Measurements from ENCODE around the gene CACNA1B.
"Not testable (repeated sequence)": the region's sequence is repeated elsewhere in the genome, so short reads cannot be mapped to it uniquely, and the experiment has no call there.

Gene CACNA1B

DNA sequence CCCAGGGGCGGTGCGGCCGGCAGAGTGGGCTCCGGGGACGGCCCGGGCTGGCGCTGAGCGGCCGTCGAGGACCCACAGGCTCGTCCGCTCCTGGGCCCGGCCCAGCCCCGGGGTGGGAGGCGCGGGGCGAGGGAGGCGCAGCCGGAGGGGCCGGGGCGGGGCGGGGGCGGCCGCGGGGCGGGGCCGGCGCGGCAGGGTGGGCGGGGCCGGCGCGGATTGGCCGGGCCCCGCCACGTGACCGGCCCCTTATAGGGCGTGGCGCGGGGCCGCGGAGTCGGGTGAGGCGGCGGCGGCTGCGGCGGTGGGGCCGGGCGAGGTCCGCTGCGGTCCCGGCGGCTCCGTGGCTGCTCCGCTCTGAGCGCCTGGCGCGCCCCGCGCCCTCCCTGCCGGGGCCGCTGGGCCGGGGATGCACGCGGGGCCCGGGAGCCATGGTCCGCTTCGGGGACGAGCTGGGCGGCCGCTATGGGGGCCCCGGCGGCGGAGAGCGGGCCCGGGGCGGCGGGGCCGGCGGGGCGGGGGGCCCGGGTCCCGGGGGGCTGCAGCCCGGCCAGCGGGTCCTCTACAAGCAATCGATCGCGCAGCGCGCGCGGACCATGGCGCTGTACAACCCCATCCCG lies at the start of gene CACNA1B:
CACNA1B (plus strand) TSS at position 277 of the 617 bp plus-strand sequence; CDS start at position 429, 152 bp downstream.
- not testable (repeated sequence) for DNase-seq (ENCODE audit: low read depth, low spot score)

DNA sequence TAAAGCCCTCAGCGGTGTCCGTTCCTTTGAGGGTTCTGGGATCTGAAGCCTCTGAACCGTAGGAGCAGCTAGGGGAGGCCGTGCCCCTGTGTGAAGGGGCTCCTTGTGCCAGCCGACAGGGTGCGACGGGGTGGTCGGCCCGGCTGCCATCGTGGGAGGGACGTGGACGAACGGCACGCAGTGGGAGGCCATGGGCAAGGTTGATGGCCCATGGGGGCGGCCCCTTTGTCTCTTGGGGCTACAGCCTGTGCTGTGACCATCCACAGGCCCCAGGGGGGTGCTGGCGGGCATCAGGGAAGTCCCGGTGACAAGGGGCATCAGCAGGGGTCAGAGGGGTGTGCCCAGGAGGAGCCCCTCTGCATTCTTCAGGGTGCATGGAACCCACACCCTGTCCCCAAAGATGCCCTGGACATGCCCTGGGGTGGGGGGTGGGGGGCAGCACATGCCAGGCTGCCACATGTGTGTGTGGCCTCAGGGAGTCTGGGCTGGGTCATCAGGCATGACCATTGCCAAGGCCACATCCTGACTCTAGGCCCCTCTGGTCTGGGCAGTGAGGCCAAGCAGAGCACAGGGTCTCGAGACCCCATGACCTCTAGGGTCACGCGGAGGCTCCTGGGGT lies 49.6 kb upstream of the CACNA1B start:
- DNase-seq (ENCODE audit: low read depth, low spot score): no peak

DNA sequence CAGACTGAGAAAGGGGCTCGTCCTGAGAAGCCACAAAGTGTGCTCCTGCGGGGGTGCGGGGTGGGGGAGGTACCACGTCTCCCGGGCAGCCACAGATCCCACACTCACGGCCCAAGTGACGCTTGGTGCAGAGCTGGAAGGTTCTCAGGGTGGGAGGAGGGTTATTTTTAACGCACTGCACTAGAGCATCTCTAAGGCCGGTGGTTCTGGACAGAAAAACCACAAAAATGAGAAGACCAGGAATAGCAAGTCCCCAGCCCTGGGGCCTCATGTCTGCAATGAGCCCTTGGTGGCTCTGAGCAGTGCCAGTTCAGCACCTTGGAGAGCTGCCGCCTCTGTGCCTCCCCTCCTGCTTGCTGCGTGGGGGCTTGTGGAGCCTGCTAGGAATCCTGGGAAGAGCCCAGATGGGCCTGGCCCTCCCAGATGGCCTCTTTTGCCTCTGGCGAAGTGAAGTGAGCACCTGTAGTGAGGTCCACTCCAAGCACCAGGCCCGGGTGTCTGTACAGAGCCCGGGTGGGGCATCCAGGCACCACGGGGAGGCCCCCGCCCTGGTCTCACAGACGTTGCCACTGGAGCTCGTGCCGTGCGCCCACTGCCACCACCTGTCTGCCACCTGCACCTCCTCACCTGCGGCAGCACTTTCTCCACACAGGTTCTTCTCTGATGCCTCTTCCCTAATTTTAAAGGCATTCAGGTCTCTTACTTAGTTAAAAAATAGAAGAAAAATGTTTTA lies 48.9 kb upstream of the CACNA1B start:
- DNase-seq (ENCODE audit: low read depth, low spot score): peak; percentile 9

GRCh38 chr9:137829260-137829996 lies 48.2 kb upstream of the CACNA1B start:
- DNase-seq (ENCODE audit: low read depth, low spot score): no peak

DNA sequence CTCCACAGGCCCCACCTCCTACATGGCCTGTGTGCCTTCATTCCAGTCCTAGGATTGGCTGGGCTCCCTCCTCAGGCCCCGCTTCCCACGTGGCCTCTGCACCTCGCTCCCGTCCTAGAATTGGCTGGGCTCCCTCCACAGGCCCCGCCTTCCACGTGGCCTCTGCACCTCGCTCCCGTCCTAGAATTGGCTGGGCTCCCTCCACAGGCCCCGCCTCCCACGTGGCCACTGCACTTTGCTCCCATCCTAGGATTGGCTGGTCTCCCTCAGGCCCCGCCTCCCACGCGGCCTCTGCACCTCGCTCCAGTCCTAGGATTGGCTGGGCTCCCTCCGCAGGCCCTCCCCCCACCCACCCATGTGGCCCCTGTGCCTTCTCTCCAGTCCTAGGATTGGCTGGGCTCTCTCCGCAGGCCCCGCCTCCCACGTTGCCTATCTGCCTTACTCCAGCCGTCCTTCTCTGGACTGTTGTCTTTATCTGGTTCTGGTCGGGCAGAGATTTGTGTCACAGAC lies 45.3 kb upstream of the CACNA1B start:
- no peak for DNase-seq (ENCODE audit: low read depth, low spot score)

- DNase-seq (ENCODE audit: low read depth, low spot score): no peak
These were observed 44.6 kb upstream of the CACNA1B start for GRCh38 chr9:137832830-137833590.

DNA sequence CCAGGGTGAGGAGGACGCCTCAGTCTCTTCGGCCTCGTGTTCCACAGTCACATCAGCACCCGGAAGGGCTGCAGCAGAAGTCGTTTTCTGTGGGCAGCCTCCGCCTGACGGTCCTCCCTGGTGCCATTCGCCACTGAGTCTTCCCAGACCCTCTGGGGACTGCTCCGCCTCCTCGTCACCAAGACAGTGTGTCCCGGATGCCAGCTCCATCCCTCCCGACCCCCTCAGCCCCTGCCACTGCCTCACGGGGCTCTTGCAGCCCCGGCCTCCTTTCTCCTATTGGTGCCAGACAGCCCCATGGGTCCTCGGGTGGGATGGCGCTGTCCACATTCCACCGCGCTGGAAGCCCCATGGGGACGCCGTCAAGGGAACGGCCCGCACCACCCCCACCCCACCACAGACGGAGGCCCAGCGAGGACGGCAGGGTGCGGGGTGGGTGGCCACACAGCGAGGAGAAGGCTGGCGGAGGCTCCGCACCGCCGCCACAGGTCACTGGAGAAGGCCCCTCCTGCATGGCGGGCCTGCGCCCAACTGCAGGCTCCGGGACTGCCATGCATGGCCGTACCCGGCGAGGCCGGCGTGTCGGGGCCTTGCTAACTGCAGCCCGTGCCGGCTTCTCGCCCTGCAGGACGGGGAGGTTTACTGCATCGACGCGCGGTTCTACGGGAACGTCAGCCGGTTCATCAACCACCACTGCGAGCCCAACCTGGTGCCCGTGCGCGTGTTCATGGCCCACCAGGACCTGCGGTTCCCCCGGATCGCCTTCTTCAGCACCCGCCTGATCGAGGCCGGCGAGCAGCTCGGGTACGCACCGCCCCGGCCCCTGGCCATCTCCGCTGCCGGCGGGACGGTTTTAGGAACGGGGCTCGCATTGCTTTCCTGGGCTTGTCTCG lies 43.6 kb upstream of the CACNA1B start:
- no peak for DNase-seq (ENCODE audit: low read depth, low spot score)

DNA sequence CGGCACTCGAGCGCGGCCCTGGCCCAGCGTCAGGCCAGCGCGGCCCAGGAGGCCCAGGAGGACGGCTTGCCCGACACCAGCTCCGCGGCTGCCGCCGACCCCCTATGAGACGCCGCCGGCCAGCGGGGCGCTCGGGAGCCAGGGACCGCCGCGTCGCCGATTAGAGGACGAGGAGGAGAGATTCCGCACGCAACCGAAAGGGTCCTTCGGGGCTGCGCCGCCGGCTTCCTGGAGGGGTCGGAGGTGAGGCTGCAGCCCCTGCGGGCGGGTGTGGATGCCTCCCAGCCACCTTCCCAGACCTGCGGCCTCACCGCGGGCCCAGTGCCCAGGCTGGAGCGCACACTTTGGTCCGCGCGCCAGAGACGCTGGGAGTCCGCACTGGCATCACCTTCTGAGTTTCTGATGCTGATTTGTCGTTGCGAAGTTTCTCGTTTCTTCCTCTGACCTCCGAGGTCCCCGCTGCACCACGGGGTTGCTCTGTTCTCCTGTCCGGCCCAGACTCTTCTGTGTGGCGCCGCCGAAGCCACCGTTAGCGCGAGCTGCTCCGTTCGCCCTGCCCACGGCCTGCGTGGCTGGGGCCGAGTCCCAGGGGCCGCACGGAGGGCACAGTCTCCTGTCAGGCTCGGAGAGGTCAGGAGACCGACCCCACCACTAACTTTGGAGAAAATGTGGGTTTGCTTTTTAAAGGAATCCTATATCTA lies 42.6 kb upstream of the CACNA1B start:
- no peak for DNase-seq (ENCODE audit: low read depth, low spot score)

DNA sequence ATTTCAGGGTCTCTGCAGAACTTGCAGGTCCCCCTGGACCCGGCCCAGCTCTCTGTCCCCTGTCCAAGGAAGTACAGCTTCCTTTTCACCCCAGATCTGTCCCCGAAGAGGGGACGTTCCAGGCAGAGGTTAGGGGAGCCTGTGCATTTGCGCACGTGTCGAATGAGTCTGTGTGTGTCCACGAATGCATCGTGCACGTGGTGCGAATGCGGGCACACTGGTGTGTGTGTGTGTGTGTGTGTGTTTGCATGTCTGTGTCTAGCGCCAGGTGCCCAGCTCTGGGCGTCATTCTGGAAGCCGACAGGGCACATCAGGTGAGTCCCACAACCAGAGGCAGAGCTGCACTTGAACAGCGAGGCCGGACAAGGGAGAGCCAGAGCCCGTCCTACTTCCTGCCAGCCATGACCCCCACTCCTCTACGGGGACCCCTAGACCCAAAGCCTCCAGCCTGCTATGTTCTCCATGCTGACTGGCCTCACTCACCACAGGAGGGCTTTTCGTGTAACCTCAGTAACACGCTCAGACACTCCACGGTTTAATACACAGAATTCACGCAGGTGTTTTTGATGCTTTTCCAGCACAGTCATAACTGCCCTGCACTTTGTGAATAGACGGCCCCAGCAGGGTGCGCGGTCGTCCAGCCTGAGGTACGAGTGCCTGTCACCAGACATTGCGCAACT lies 41.3 kb upstream of the CACNA1B start:
- no peak for DNase-seq (ENCODE audit: low read depth, low spot score)

DNA sequence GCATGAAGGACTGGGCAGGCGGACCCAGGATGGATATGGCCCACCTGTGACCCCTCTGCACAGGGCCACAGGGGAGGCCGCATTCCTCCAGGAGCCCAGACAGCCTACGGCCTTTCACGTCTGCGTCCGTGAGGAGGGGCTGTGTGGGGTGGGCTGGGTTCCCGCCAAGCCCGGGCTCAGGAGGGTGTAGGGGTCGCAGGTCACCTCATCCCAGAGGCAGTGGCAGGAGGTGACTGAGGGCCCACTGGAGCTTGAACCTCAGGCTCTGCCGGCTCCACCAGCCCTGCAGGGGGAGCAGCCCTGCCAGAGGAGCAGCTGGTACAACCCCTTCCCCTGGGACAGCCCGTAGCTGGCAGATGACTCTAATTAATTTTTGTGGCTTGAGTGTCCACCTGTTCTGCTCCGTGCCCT lies 40.7 kb upstream of the CACNA1B start:
- no peak for DNase-seq (ENCODE audit: low read depth, low spot score)

DNA sequence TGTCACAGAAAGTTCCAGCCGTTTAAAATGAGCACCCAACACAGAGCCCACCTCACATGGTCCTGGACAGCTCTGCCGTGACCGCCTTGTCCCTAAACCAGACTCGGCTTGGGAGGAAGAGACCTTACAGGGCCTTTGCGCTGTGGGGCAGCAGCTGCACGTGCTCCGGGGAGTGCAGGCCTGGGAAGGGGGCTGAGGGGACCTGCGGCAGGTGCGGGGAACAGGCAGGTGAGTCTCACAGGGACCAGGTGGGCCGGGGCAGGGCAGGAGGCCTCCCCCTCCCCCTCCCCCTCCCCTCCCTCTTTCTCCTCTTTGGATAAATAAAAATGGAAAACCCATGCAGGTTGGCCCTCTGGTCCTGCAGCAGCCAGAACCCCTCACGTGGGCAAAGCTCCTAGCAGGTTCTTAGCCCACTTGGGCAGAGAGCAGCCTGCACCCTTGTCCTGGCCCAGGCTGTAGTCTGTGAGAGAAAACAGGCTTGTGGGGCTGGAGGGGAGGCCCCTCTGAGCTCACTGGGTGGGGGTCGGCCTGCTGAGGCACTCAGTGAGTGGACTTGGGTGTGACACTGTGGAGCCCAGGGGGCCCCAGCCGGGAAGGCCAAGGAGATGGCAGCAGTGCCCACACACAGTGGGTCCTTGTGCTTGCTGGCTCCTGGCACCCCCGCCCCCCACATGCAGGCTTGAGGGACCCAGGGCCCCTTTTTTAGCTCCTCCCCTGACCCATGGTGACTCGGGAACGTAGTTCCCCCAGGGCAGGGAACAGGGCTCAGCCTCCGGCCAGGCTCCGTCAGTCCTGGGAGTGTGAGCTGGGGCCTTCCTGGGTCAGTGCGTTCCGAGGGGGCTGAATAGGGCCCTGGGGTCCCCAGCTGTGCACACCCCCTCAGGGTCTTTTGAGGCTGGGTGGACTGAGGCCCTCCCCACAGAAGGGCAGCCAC lies 40.0 kb upstream of the CACNA1B start:
- no peak for DNase-seq (ENCODE audit: low read depth, low spot score)

GRCh38 chr9:137838576-137838975 lies 39.0 kb upstream of the CACNA1B start:
- no peak for DNase-seq (ENCODE audit: low read depth, low spot score)

DNA sequence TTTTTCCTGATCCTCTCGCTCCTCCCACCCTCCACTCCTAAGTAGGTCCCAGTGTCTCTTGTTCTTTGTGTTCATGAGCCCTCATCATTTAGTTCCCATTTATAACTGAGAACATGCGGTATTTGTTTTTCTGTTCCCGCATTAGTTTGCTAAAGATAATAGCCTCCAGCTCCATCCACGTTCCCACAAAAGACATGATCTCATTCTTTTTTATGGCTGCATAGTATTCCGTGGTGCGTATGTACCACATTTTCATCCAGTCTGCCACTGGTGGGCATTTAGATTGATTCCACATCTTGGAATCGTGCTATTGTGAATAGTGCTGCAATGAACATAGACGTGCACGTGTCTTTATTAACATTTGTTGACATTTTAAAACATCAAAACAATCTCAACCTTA lies 34.2 kb upstream of the CACNA1B start:
- DNase-seq (ENCODE audit: low read depth, low spot score): no peak

DNA sequence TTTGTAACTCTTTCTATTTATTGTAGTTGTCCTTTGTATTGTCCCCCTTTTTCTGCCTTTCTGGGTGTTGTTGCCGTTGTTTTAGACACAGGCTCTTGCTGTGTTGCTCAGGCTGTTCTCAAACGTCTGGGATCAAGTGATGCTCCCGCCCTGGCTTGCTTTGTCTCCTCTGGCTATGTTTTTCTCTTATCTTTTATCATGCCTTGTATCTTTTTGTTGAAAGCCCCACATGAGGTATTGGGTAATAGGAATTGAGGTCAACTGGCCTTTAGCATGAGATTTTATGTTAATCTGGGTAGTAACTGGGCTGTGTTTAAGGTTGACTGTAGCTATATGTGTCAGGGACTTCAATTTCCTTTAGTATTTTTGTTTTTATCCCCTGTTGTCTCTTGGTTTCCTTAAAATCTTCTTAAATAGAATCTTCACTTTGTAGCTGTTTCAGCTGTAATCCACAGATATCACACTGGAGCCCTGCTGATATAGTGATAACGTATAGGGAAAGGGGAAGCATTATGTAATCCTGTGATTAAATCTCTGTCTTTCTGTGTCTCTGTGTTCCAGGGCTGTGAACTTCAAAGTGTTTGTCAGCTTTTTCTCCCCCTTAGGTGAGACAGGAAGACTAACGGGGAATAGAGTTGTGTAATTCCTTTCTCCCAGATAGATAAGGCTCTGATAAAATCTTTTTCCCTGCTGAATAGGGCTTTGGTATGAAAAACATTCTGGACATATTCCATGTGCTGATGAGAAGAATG lies 25.9 kb upstream of the CACNA1B start:
- no peak for DNase-seq (ENCODE audit: low read depth, low spot score)

GRCh38 chr9:137853392-137853995 lies 24.1 kb upstream of the CACNA1B start:
- DNase-seq (ENCODE audit: low read depth, low spot score): no peak

DNA sequence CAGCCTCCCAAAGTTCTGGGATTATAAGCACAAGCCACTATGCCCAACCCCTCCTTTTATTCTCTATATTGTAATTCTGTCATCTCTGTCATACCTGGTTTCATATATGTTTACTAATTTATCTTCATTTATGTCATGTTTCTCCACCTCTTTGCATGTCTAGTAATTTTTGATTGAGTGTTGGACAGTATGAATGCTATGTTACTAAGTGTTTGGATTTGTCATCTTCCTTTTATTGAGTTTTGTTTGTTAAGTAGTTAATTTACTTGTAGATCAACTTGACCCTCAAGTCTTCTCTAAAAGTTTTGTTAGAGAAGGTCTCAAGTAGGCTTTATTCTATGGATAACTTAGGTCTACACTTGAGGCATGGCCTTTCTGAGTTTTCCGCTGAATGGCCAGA lies 17.2 kb upstream of the CACNA1B start:
- no peak for DNase-seq (ENCODE audit: low read depth, low spot score)
